Loucy (cell line): ENCODE data around the gene IFNAR2.

Experiments used
- CTCF ChIP-seq: fragments of 200-600 bp; sonication (generic); conservative IDR thresholded peaks from 2 replicates; pipeline ENCODE4 v1.5.1; 2014; ENCODE audit warnings: mild to moderate bottlenecking, antibody characterized with exemption, low read length
- EZH2phosphoT487 ChIP-seq: fragments of 200-600 bp; IDR thresholded peaks from 2 replicates; pipeline ENCODE4 v1.6.1; 2018; ENCODE audit warnings: antibody characterized with exemption, mild to moderate bottlenecking, moderate library complexity, borderline replicate concordance

- TF ChIP-seq CTCF (no peak), EZH2phosphoT487 (no peak)
Observed at GRCh38 chr21:33251119-33251518, 21.4 kb downstream of the IFNAR2 start.
